Measurements from ENCODE around the gene FIP1L1. TPM values are rescaled to one million over a fixed set of nuclear protein-coding genes. Genes with fewer than 3 reads are reported as not detected.

The FIP1L1 gene
- total and polyA plus RNA-seq, 2 of the 13 experiments (the other 11 are each of a cell fraction or from before 2014, with no cell fraction given), result 14.9 to 69.4 TPM

DNA sequence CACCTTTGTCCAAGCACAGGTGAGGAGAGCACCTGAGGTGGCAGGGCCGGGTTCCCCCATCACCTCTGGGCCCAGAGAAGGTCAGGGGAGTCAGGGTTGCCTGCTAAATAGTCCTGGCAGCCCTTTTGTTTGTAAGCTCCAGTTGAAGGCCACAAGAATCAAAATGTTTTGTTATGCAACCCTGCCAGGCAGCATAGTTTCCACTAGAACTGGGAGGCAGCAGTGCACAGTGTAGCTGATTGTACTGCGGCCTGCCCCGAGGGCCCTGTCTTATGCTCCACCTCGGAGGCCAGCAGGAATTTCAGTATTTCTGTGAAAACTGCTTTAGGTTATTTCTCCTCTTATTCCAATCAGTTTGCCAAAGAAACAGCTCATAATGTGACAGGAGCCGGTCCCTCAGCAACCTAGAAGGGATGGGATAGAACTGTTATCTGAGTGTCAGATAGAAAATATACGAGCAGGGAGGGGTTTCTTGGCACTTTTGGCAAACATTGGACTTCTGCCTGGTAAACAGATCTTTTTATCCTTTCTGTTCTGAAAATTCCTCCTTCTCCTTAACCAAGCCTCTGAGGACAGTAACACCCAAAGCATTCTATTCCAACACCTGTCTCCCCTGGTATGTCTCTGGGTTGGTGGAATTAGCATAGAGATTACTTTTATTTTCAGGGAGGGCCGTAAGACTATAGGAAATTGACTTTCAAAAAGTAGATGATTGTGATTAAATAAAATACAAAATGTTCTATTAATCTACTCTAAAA lies 120.2 kb downstream of the FIP1L1 start (continued):
- TF ChIP-seq, protein P1, sequence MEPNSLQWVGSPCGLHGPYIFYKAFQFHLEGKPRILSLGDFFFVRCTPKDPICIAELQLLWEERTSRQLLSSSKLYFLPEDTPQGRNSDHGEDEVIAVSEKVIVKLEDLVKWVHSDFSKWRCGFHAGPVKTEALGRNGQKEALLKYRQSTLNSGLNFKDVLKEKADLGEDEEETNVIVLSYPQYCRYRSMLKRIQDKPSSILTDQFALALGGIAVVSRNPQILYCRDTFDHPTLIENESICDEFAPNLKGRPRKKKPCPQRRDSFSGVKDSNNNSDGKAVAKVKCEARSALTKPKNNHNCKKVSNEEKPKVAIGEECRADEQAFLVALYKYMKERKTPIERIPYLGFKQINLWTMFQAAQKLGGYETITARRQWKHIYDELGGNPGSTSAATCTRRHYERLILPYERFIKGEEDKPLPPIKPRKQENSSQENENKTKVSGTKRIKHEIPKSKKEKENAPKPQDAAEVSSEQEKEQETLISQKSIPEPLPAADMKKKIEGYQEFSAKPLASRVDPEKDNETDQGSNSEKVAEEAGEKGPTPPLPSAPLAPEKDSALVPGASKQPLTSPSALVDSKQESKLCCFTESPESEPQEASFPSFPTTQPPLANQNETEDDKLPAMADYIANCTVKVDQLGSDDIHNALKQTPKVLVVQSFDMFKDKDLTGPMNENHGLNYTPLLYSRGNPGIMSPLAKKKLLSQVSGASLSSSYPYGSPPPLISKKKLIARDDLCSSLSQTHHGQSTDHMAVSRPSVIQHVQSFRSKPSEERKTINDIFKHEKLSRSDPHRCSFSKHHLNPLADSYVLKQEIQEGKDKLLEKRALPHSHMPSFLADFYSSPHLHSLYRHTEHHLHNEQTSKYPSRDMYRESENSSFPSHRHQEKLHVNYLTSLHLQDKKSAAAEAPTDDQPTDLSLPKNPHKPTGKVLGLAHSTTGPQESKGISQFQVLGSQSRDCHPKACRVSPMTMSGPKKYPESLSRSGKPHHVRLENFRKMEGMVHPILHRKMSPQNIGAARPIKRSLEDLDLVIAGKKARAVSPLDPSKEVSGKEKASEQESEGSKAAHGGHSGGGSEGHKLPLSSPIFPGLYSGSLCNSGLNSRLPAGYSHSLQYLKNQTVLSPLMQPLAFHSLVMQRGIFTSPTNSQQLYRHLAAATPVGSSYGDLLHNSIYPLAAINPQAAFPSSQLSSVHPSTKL (CRISPR knock-in tag; IDR thresholded peaks at IDR 0.05), result peak; percentile 18; the same call in 1 of the 2 replicates
- TF ChIP-seq MBD4 (IDR thresholded peaks at IDR 0.05; ENCODE audit: borderline replicate concordance, low read length) (no peak), MAZ (IDR thresholded peaks at IDR 0.05; ENCODE audit: borderline replicate concordance, low read depth, low read length) (no peak), MAZ (CRISPR knock-in tag; IDR thresholded peaks at IDR 0.05; ENCODE audit: low read depth) (no peak), WIZ (CRISPR knock-in tag; IDR thresholded peaks at IDR 0.05) (no peak), MTF2 (CRISPR knock-in tag; IDR thresholded peaks at IDR 0.05; ENCODE audit: borderline replicate concordance) (no peak), SOX13 (IDR thresholded peaks at IDR 0.05) (no peak), SOX13 (CRISPR knock-in tag; conservative IDR thresholded peaks at IDR 0.05 in 1 of 2, IDR thresholded peaks at IDR 0.05 in 1 of 2) (peak in 1 of 2 experiments; percentile 71; a peak in 2 of 4 replicates), NR2F6 (IDR thresholded peaks at IDR 0.05) (no peak; the same call in 1 of the 2 replicates), NR2F6 (CRISPR knock-in tag; IDR thresholded peaks at IDR 0.05) (peak; percentile 22; the same call in 1 of the 2 replicates), HNF4A (CRISPR knock-in tag; IDR thresholded peaks at IDR 0.05) (0 out of 2 replicates have a peak, but pooled peaks have one; percentile 7), JUND (CRISPR knock-in tag; IDR thresholded peaks at IDR 0.05) (no peak), ZFP90 (CRISPR knock-in tag; IDR thresholded peaks at IDR 0.05; ENCODE audit: borderline replicate concordance) (no peak)
- TF ChIP-seq, protein P2, sequence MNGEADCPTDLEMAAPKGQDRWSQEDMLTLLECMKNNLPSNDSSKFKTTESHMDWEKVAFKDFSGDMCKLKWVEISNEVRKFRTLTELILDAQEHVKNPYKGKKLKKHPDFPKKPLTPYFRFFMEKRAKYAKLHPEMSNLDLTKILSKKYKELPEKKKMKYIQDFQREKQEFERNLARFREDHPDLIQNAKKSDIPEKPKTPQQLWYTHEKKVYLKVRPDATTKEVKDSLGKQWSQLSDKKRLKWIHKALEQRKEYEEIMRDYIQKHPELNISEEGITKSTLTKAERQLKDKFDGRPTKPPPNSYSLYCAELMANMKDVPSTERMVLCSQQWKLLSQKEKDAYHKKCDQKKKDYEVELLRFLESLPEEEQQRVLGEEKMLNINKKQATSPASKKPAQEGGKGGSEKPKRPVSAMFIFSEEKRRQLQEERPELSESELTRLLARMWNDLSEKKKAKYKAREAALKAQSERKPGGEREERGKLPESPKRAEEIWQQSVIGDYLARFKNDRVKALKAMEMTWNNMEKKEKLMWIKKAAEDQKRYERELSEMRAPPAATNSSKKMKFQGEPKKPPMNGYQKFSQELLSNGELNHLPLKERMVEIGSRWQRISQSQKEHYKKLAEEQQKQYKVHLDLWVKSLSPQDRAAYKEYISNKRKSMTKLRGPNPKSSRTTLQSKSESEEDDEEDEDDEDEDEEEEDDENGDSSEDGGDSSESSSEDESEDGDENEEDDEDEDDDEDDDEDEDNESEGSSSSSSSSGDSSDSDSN (CRISPR knock-in tag; IDR thresholded peaks at IDR 0.05), result peak; percentile 31; the same call in 1 of the 2 replicates
- TF ChIP-seq, protein P3, sequence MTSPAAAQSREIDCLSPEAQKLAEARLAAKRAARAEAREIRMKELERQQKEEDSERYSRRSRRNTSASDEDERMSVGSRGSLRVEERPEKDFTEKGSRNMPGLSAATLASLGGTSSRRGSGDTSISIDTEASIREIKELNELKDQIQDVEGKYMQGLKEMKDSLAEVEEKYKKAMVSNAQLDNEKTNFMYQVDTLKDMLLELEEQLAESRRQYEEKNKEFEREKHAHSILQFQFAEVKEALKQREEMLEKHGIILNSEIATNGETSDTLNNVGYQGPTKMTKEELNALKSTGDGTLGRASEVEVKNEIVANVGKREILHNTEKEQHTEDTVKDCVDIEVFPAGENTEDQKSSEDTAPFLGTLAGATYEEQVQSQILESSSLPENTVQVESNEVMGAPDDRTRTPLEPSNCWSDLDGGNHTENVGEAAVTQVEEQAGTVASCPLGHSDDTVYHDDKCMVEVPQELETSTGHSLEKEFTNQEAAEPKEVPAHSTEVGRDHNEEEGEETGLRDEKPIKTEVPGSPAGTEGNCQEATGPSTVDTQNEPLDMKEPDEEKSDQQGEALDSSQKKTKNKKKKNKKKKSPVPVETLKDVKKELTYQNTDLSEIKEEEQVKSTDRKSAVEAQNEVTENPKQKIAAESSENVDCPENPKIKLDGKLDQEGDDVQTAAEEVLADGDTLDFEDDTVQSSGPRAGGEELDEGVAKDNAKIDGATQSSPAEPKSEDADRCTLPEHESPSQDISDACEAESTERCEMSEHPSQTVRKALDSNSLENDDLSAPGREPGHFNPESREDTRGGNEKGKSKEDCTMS (CRISPR knock-in tag; conservative IDR thresholded peaks at IDR 0.05), result no peak
